Fibroblast of lung (primary cell): Measurements from ENCODE around the gene GAPDHS. TPM values are rescaled to one million over a fixed set of nuclear protein-coding genes. Genes with fewer than 3 reads are reported as not detected.

Source experiments
- DNase-seq, 2 donors: peaks; one replicate each; pipeline versions ENCODE4 v3.0.0 to v3.0.0-alpha.2; 2010; ENCODE audit warnings: low read depth in 2 of 2
- H2AFZ ChIP-seq: 2 replicates; pipeline ENCODE4 v1.5.1; 2012; ENCODE audit warnings: low read length, control low read depth, inconsistent platforms
- H3K27ac ChIP-seq: 2 replicates; pipeline ENCODE4 v1.5.1; 2011; ENCODE audit warnings: low read length, control low read depth; ENCODE audit not compliant: insufficient read depth
- H3K27me3 ChIP-seq: 2 replicates; pipeline ENCODE4 v1.5.1; 2011; ENCODE audit warnings: mild to moderate bottlenecking, low read length; ENCODE audit not compliant: control insufficient read depth, insufficient read depth
- H3K36me3 ChIP-seq: 2 replicates; pipeline ENCODE4 v1.5.1; 2011; ENCODE audit warnings: low read length; ENCODE audit not compliant: control insufficient read depth, insufficient read depth
- H3K4me1 ChIP-seq: 2 replicates; pipeline ENCODE4 v1.5.1; 2011; ENCODE audit warnings: low read length; ENCODE audit not compliant: control insufficient read depth, insufficient read depth; ENCODE audit errors: extremely low read depth
- H3K4me2 ChIP-seq: 2 replicates; pipeline ENCODE4 v1.5.1; 2011; ENCODE audit warnings: low read length, control low read depth; ENCODE audit not compliant: insufficient read depth; ENCODE audit errors: extremely low read depth
- H3K4me3 ChIP-seq, 4 experiments: fragments of 200-600 bp in 1 of 4; sonication (generic) in 1 of 4; replicated peaks in 1 of 4; 2 replicates each; pipeline ENCODE4 v1.5.1; 2011 to 2016; ENCODE audit warnings: low read length in 4 of 4, low read depth in 3 of 4, mild to moderate bottlenecking in 3 of 4, control low read depth in 2 of 4, inconsistent platforms in 1 of 4, mixed read lengths in 1 of 4; ENCODE audit not compliant: insufficient read depth in 1 of 4; ENCODE audit errors: control extremely low read depth in 1 of 4
- H3K79me2 ChIP-seq: 2 replicates; pipeline ENCODE4 v1.5.1; 2012; ENCODE audit warnings: mild to moderate bottlenecking, low read length, inconsistent platforms; ENCODE audit not compliant: control insufficient read depth, insufficient read depth
- H3K9ac ChIP-seq: 2 replicates; pipeline ENCODE4 v1.5.1; 2011; ENCODE audit warnings: mild to moderate bottlenecking, low read length, control low read depth; ENCODE audit not compliant: insufficient read depth
- H3K9me3 ChIP-seq: 2 replicates; pipeline ENCODE4 v1.5.1; 2012; ENCODE audit warnings: low read depth, low read length; ENCODE audit not compliant: control insufficient read depth, insufficient read depth
- H4K20me1 ChIP-seq: 2 replicates; pipeline ENCODE4 v1.5.1; 2011; ENCODE audit warnings: low read length; ENCODE audit not compliant: control insufficient read depth, insufficient read depth; ENCODE audit errors: extremely low read depth
- CTCF ChIP-seq, 2 donors: IDR thresholded peaks in 1 of 2; conservative IDR thresholded peaks in 1 of 2; 1 replicate in 1 of 2; 2 replicates in 1 of 2; pipeline ENCODE4 v1.5.1; 2011 to 2012; ENCODE audit warnings: low read length in 2 of 2, control low read depth in 1 of 2, inconsistent platforms in 1 of 2, low read depth in 1 of 2, mild to moderate bottlenecking in 1 of 2
- EZH2 ChIP-seq: IDR thresholded peaks from 2 replicates; pipeline ENCODE4 v1.5.1; 2012; ENCODE audit warnings: low read length, control low read depth, mild to moderate bottlenecking; ENCODE audit errors: missing control alignments
- polyA plus RNA-seq, 2 donors: library from polyadenylated mRNA; depleted of rRNA in 1 of 2; stranded (reverse) in 1 of 2; unstranded in 1 of 2; fragments of >200 nt; gene quantifications; 2 replicates each; pipeline ENCODE4 v1.2.1, GENCODE V29; 2011 to 2012; ENCODE audit warnings: missing spikeins in 1 of 2
- total RNA-seq: library from RNA; depleted of rRNA; stranded (reverse); fragments of >200 nt; gene quantifications from 2 replicates; pipeline ENCODE4 v1.2.1, GENCODE V29; 2014

Gene GAPDHS
- total and polyA plus RNA-seq, 2 donors (not counting 1 experiment from before 2014, with no cell fraction given) = not detected

- Histone ChIP-seq H3K27ac (no peak overlapping the region), H3K9ac (no peak overlapping the region), H2AFZ (peak overlapping the region; percentile 83), H3K79me2 (no peaks in the 10 kb centered on the region), H3K36me3 (no peaks in the 10 kb centered on the region), H3K4me2 (peak overlapping the region; percentile 44), H3K9me3 (no peaks in the 10 kb centered on the region), H4K20me1 (no peaks in the 10 kb centered on the region), H3K4me3 (peak overlapping the region in 3 of 4 experiments; percentile 29 to 59 (median 42)), H3K27me3 (peaks cover 26% of the 10 kb centered on the region), H3K4me1 (peaks cover 5% of the 10 kb centered on the region)
- DNase-seq = peak; percentile 37 to 48
- TF ChIP-seq EZH2 (no peak), CTCF (conservative IDR thresholded peaks at IDR 0.05 in 1 of 2, IDR thresholded peaks at IDR 0.05 in 1 of 2; ENCODE audit: low read depth in 1 of 2, low read length in 2 of 2) (no peak)
Observed at GRCh38 chr19:35557539-35558399, 24.5 kb downstream of the GAPDHS start.

- no peak overlapping the region for H2AFZ ChIP-seq
Observed at GRCh38 chr19:35558400-35559280, 25.4 kb downstream of the GAPDHS start.

More at GRCh38 chr19:35558400-35559280, 25.4 kb downstream of the GAPDHS start:
- no peaks in the 10 kb centered on the region for H3K36me3 ChIP-seq
- no peak for DNase-seq
- H3K4me2 ChIP-seq = no peak overlapping the region
- H3K4me3 ChIP-seq = peak overlapping the region in 2 of 4 experiments; percentile 24 to 42
- H3K27me3 ChIP-seq = peaks cover 23% of the 10 kb centered on the region
- no peak overlapping the region for H3K27ac ChIP-seq
- H3K9ac ChIP-seq = no peak overlapping the region
- no peaks in the 10 kb centered on the region for H3K79me2 ChIP-seq
- TF ChIP-seq CTCF (conservative IDR thresholded peaks at IDR 0.05 in 1 of 2, IDR thresholded peaks at IDR 0.05 in 1 of 2; ENCODE audit: low read depth in 1 of 2, low read length in 2 of 2) (no peak), EZH2 (no peak)
- no peaks in the 10 kb centered on the region for H4K20me1 ChIP-seq
- H3K4me1 ChIP-seq = peaks cover 5% of the 10 kb centered on the region
- H3K9me3 ChIP-seq = no peaks in the 10 kb centered on the region
